Cardiac muscle cell (in vitro differentiated cells and primary cell): ENCODE data around the gene GHR. TPM values are rescaled to one million over a fixed set of nuclear protein-coding genes. Genes with fewer than 3 reads are reported as not detected.

Experiments
- DNase-seq, 2 donors: peaks; one replicate each; pipeline versions ENCODE4 v3.0.0 to v3.0.0-alpha.2; 2010 to 2017; ENCODE audit warnings: low read depth in 1 of 2, low spot score in 1 of 2
- H3K27ac ChIP-seq: fragments of 200-600 bp; sonication (generic); 2 replicates; pipeline ENCODE4 v1.5.1; 2016
- H3K27me3 ChIP-seq: fragments of 200-600 bp; sonication (generic); 2 replicates; pipeline ENCODE4 v1.6.0; 2016; ENCODE audit warnings: control low read depth
- H3K36me3 ChIP-seq: fragments of 200-600 bp; sonication (generic); 2 replicates; pipeline ENCODE4 v1.5.1; 2016; ENCODE audit warnings: control low read depth
- H3K4me1 ChIP-seq: fragments of 200-600 bp; sonication (generic); 2 replicates; pipeline ENCODE4 v1.8.1; 2017; ENCODE audit warnings: low read depth, mild to moderate bottlenecking, mixed run types
- H3K4me3 ChIP-seq: fragments of 200-600 bp; sonication (generic); 2 replicates; pipeline ENCODE4 v1.5.1; 2016; ENCODE audit warnings: mild to moderate bottlenecking
- H3K9me3 ChIP-seq: fragments of 200-600 bp; sonication (generic); 2 replicates; pipeline ENCODE4 v1.5.1; 2017; ENCODE audit warnings: low read depth, mild to moderate bottlenecking, control low read depth
- CTCF ChIP-seq: IDR thresholded peaks from 2 replicates; pipeline ENCODE4 v1.5.1; 2012; ENCODE audit warnings: low read depth, mild to moderate bottlenecking, low read length
- polyA plus RNA-seq: library from polyadenylated mRNA; unstranded; fragments of >200 nt; fragmentation: Nextera tagmentation; extraction: Ambion mirVana; gene quantifications from 2 replicates; pipeline ENCODE4 v1.2.1, GENCODE V29; 2016
- total RNA-seq: library from RNA; depleted of rRNA; stranded (reverse); fragments of >200 nt; gene quantifications from 2 replicates; pipeline ENCODE4 v1.2.3, GENCODE V29; 2016

The GHR gene
- total and polyA plus RNA-seq, 2 experiments from 2014 or later = 2.9 to 3.9 TPM

- H3K27ac ChIP-seq = no peak overlapping the region
- DNase-seq = no peak
- no peak overlapping the region for H3K4me3 ChIP-seq
- no peak for TF ChIP-seq CTCF
- no peaks in the 10 kb centered on the region for H3K9me3 ChIP-seq
- peaks cover 8% of the 10 kb centered on the region for H3K4me1 ChIP-seq
- H3K27me3 ChIP-seq = no peaks in the 10 kb centered on the region
- no peaks in the 10 kb centered on the region for H3K36me3 ChIP-seq
Observed at GRCh38 chr5:42648036-42648435, 224.8 kb downstream of the GHR start.

GRCh38 chr5:42648915-42649314, 225.7 kb downstream of the GHR start:
- Histone ChIP-seq H3K4me3 (no peak overlapping the region), H3K36me3 (no peaks in the 10 kb centered on the region), H3K4me1 (peaks cover 8% of the 10 kb centered on the region), H3K9me3 (no peaks in the 10 kb centered on the region), H3K27me3 (no peaks in the 10 kb centered on the region), H3K27ac (no peak overlapping the region)
- no peak for DNase-seq
- no peak for TF ChIP-seq CTCF

- Histone ChIP-seq H3K4me3 (no peak overlapping the region), H3K36me3 (no peaks in the 10 kb centered on the region), H3K9me3 (no peaks in the 10 kb centered on the region), H3K4me1 (peaks cover 10% of the 10 kb centered on the region), H3K27me3 (no peaks in the 10 kb centered on the region), H3K27ac (no peak overlapping the region)
- TF ChIP-seq CTCF = no peak
- no peak for DNase-seq
Observed at GRCh38 chr5:42650084-42650483, 226.8 kb downstream of the GHR start.

- Histone ChIP-seq H3K27me3 (no peaks in the 10 kb centered on the region), H3K27ac (no peak overlapping the region), H3K4me1 (peaks cover 22% of the 10 kb centered on the region), H3K36me3 (no peaks in the 10 kb centered on the region), H3K4me3 (no peak overlapping the region), H3K9me3 (no peaks in the 10 kb centered on the region)
- no peak for TF ChIP-seq CTCF
- DNase-seq = no peak
Observed at GRCh38 chr5:42653705-42654104, 230.5 kb downstream of the GHR start.

- Histone ChIP-seq H3K4me3 (no peak overlapping the region), H3K27me3 (no peaks in the 10 kb centered on the region), H3K9me3 (no peaks in the 10 kb centered on the region), H3K4me1 (peaks cover 20% of the 10 kb centered on the region), H3K36me3 (no peaks in the 10 kb centered on the region), H3K27ac (no peak overlapping the region)
- no peak for DNase-seq
- no peak for TF ChIP-seq CTCF
Observed at GRCh38 chr5:42654645-42655044, 231.4 kb downstream of the GHR start.
